Body of pancreas (tissue), 4 donors: ENCODE data around the gene PTPRN2.

ENCODE experiments used
- CTCF ChIP-seq, 7 experiments: fragments of 450-650 bp in 4 of 7; fragments of 200-600 bp in 3 of 7; sonication (generic) in 3 of 7; IDR thresholded peaks; one replicate each; pipeline ENCODE4 v1.5.1; 2016 to 2019; ENCODE audit warnings: antibody characterized with exemption in 7 of 7
- POLR2A ChIP-seq, 3 donors: fragments of 450-650 bp; IDR thresholded peaks; one replicate each; pipeline ENCODE4 v1.6.1; 2016; ENCODE audit warnings: antibody characterized with exemption in 3 of 3, mild to moderate bottlenecking in 2 of 3

DNA sequence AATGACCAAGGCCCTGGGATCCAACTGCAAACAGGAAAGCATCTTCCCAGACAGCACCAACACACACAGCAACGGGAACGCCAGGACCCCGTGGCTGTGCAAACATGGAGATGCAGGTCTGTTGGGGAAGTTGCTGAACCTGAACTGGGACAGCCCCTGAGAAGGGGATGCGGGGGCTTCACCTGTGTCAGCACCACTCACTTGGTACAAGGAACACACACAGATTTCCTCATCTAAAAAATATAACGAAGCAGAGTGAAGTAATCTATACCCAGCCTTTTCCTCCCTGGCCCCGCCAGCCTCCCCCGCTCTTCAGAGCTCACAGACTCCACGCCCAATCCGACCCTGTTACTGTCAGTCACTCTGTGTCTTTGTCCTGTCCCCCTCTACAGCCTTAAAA lies 93.0 kb downstream of the PTPRN2 start:
- TF ChIP-seq CTCF (IDR thresholded peaks at IDR 0.05) (no peak), POLR2A (IDR thresholded peaks at IDR 0.05) (no peak)
